SK-N-DZ (cell line): Measurements from ENCODE around the gene ESPN.
"Not testable (repeated sequence)": the region's sequence is repeated elsewhere in the genome, so short reads cannot be mapped to it uniquely, and the experiment has no call there.

ENCODE experiments used
- DNase-seq: peaks from one replicate; pipeline ENCODE4 v3.0.0-alpha.2; 2015; ENCODE audit warnings: low spot score

Gene ESPN

DNA sequence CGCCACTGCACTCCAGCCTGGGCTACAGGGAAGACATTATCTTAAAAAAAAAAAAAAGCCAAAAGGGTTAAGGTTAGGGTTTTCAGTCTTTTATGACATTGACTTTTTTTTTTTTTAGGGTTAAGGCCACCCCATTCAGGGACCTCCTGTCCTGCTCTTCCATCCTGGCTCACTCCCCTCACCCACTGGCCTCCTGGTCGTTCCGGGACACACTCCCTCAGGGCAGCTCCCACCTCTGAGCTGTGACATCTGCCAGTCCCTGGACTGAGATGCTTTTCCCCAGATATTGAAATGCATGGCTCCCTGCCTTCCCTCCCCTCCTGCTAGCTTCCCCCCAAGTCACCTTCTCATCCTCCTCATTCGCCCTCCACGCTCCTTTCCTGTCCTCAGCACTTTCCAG is 57.2 kb downstream of the ESPN start:
- DNase-seq, result no peak

DNA sequence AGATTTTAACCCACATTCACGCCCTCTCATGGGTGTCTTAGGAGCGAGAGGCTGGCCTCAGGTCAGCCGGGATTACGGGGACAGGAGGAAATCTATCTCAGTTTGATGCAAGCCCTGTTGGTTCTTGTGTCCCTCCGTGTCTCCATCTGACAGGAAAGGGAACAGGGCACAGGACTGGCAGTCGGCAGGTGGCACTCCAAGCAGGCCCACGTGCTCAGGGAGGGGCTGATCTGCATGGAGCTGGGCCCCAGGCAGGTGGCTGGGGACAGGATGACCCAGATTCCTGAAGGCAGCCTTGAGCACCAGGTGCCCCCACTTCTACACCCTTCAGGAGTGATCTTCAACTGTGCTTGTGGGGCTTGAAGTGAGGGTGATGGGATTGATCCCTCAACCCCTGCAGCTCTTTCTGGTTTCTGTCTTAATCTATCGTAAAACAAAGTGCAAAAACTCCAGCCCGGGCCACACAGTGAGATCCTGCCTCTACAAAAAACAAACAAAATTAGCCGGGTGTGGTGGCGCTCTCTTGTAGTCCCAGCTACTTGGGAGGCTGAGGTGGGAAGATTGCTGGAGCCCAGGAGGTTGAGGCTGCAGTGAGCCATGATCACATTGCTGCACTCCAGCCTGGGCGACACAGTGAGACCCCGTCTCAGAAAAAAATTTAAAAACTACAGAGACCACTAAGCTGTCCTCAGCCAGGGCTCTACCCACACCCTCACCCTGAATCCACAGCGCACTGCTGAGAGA is 58.6 kb downstream of the ESPN start:
- DNase-seq, result no peak

DNA sequence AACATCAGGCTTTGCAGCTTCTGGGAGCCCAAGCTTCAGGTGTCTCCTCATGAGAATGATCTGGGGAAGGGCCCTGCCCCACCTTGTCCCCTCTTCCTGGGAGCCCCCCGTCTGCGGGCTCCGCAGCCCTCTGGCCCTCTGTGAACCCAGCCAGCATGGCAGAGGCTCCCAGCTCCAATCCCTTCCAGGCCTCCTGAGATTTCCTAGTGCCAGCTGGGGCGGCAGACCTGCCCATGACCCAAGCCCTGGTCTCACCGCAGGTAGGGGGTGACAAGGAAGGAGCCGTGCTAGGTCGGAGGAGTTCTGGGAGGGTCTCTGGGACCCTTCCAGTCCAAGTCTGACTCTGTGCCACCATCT is 59.2 kb downstream of the ESPN start:
- no peak for DNase-seq

DNA sequence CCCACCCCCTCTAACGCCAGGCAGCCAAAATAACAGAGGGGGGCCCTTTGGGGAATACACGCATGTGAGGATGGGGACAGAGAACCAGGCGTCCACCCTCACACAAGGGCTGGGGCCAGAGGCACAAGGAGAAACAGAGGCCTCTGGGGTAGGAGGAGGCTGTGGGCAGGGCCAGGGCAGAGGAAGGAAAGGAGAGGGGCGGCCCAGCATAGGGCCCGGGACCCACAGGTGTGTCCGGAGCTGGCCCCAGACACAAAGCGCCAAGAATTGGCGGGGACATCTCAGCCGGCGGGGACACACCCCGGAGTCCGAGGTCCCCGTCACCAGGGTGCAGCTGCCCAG is 60.2 kb downstream of the ESPN start:
- no peak for DNase-seq

DNA sequence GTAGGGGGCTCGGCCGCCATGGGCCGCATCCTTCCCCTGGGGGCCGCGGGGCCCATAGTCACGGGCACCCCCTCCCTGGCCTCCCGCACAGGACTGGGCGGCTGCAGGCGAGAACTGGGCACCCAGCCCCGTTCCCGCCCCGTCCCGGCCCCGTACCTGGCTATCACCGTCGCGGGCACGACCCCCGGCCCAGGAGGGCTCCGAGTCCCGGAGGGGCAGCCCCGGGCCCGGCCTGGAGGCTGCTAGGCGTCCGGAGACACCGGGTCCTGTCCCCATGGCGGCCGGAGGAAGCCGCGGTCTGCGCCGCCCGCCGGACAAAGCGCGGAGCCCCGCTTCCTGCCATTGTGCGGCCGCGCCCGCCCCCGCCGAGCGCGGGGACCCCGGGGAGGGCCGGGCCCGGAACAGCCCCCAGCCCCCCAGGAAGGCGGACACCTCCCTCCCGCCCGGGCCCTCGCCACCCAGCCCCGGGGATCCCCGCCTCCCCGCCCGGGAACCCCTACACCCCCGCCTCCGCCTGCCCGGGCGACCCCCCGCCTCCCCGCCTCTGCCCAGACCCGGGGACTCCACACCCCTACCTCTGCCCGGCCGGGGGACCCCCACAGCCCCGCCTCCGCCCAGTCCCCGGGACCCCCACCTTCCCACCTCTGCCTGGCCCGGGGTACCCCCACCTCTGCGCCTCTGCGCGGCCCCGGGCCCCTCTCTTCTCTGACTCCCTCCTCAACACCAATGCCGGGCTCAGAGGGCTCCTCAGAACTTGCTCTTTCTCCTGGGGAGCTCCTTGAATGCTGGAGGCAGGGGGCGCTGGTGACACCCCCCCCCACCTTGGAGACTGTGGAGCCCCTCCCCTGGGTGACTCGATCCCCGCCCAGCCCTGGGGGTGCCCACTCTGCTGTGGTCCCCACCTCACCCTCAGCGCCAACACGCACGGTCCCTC is 60.9 kb downstream of the ESPN start:
- DNase-seq, result no peak

DNA sequence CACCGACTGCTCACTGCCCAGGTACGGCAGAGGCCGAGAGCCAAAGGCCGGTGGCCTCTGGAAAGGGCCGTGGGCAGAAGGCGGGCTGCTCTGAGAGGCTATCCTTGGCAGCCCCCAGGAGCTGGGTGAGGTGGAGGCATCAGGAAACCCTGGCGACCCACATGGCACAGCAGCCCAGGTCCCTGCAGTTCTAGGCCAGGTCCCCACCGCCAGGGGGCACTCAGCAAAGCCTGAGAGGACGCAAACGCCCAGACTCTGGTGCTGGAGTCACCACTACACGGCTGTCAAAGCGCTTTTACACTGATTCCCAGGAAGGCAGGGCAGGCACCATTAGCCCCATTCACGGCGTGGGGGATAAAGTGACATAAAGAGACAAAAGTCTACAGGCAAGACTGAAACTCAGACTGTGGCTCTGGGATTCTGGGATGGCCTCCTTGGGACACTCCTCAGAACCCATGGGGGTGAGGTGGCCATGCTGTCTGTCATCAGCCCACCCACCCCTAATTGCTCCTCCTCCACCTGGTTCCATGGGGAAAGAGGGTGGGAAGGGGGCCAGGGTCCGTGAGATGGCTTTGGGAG is 61.9 kb downstream of the ESPN start:
- peak; percentile 71 for DNase-seq

DNA sequence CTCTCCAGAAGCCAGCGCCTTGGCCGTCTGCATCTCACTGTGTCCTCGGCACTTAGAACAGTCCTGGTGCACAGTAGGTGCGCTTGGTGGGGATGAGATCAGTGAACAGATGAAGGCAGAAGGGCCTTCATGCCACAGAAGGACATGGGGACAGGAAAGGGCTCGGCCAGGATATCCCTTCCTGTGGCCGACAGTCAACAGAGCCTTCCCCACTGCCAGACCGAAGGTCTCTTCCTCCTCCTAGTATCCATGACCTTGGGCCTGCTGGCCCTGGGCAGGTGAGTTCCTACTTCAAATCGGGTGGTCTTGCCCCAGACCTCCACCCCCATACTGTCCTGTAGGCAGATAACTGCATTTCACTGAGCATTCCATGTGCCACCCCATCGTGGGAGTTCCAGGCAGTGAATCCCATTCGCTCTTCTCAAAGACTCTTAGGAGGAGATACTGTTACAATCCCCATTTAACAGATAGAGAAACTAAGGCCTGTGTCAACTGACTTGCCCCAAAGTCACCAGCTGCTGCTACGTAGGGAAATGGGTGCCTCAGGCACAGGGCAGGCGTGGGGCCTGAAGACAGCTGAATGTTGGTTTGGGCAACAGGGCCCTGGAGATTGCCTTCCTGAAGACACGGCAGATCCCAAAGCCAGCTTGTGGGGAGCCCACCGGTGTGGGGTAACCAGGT is 63.4 kb downstream of the ESPN start:
- DNase-seq, result no peak

DNA sequence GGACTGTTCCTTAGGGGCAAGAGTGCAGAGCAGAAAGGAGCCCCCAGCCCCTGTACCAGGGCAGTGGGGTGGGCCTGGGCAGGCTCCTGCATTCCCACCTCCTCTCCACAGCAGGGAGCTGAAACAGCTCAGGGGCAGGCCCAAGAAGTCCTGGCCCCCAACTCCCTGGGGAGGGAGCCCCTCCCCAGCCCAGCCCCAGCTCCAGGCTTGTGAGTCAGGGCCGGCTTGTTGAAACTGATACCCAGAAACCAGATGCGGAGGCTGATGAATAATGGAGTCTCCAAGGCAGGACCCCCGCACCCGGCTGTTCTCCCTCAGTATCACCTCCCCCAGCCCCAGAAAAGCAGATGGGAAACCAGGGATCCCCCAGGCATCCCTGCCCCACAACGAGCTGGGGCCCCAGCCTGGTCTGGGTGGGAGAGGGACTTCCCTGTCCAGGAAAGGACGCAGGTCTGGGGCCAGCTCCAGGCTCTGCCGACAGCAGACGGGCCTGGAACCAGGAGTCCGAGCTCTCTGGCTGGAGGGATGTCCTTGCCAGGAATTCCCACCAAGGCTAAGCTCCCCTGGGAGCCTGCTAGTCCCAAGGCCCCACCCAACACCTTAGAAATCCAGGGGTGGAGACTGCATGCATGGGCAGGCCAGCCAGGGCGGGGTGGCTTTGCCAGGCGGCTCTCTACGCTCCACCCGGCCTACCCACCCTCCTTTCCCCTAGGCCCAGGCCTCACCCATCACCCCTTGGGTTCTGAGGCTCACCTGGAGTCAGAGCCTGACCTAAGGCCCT is 64.2 kb downstream of the ESPN start:
- no peak for DNase-seq

DNA sequence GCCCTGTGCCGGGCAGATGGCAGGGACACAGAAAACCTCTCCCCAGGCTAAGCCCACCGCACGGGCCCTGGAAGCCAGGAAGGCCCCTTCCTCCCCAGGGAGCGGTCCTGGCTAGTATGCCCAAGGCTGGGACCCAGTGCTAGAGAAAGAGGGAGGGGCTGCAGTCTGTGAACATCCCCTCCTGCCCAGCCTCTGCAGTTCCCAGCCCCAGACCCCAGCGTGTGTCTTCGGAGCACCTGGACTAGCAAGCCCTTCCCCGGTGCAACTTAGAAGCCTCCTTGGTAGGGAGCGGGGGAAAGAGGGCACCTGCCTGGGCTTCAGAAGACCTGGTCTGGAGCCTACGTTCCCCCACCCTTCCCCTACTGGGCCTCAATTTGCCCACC is 64.8 kb downstream of the ESPN start:
- no peak for DNase-seq

DNA sequence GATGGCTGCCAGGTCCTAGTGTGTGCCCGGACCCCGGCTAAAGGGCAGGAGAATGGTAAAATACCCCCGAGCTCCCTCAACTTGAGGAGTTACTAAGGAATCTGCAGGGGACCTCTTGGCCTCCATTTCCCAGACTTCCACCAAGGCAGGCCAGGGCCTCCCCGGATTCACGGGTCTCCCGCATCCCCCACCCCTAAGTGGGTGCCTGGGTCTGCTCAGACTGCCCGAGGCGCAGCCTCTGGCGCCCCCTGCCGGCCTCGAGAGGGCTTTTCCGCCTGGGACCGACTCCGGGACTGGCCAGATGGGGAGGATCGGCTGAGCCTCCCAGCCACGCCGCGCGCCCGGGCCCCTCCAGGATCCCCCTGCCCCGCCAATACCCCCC is 65.2 kb downstream of the ESPN start:
- peak; percentile 62 for DNase-seq

DNA sequence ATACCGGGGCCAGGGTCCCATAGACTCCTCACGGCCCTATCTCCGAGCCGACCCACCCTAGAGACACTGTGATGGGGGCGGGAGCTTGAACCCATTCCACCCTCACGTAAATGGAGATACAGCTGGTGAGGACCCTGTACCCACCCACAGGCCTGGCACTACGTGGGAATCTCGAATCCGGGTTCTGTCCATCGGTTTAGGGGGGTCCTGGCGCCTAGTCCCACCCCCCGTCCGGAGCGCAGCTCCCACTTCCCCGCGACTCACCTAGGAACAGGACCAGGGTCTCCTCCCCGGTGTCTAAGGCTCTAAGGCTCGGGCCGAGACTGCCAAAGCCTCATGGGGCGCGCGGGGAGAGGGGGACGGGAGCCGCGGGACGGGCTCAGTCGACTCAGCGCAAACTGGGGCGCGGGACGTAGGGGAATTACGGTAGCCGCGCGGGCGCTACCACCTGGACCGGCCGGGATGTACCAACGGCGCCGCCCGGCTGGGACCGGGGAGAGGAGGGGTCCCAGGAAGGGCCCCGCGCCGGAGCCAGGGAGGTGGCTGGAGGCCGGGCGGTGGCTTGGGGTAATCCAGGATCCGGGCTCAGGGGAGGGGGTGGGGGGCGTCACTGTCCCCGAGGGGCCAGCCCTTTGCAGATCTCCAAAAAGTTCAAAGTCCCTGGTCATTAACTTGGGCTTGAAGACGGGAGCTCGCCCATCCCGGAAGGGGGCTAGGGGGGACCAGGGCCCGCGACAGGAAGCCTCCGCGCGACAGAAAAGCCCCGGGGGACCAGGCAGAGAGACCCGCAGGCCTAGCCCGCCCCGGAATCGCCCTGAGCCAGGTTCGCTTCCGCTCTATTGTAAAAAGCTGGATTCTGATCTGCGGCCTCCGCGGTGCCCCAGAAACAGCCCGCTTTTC is 65.9 kb downstream of the ESPN start:
- DNase-seq, result peak; percentile 45

DNA sequence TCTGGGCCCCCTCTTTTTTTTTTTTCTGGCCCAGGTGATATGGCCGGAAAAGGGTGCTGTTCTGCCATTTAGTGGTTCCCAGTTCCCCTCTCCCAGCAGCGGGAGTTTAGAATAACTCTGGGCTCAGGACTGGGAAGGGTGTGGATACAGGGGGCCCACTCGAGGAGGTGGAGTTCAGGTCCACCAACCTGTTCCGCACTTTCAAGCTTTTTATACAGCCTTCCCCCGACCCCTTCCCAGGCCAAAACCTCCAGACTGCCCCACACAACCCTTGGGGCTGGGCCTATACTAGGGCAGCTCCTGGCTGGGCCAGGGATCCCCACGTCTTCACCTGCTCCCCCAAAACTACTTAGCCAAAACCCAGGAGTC is 66.5 kb downstream of the ESPN start:
- no peak for DNase-seq

DNA sequence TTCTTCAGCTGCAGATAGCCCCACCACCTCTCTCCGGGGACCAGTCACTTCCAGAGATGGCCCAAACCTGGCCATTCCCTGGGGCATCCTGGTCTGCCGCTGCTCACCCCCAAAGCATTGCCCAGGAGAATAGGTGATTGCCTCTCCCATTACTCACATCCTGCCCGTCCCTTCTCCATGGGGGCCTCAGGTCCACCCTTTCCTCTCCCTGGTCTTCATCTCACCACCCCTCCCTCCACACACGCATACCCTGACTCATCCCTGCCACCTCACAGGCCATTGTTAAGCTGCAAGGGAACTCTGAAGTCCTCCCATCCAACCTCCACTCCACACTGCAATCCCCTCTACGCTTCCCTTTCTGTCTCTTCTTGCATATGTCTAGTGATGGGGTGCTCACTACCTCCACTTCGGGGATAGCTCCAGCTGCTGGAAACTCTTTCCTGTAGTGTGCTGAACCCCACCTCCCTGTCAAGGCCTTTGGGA is 66.9 kb downstream of the ESPN start, which contains the start of gene PLEKHG5:
Gene PLEKHG5, minus strand, starts transcription at position 188 of the 483 bp plus-strand sequence. CDS start 14,096 bp downstream, outside the sequence.
- no peak for DNase-seq

DNA sequence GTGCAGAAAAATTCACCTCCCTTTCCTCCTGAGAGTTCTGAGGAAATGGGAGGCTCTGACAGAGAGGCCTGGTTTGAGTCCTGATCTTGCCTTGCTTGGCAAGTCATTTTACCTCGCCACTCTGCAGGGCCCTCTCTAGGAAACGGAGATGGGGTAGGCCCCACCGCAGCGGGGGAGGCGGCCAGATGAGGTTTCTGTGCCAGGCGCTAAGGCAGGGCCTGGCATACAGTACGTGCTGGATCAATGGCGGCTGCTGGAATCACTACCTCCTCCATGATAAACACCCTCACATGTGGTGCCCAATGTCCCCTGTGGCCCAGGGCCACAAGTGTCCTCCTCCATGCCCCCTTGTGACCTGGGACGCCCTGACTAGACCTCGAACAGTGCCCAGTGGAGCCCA is 67.4 kb downstream of the ESPN start:
- no peak for DNase-seq

DNA sequence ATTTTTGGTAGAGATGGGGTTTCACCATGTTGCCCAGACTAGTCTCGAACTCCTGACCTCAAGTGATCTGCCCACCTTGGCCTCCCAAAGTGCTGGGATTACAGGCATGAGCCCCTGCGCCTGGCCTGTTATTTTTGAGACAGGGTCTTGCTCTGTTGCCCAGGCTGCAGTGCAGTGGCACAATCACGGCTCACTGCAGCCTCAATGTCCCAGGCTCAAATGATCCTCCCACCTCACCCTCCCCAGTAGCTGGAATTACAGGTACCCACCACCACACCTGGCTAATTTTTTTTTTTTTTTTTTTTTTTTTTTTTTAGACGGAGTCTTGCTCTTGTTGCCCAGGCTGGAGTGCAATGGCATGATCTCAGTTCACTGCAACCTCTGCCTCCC is 69.3 kb downstream of the ESPN start:
- DNase-seq, result not testable (repeated sequence)

DNA sequence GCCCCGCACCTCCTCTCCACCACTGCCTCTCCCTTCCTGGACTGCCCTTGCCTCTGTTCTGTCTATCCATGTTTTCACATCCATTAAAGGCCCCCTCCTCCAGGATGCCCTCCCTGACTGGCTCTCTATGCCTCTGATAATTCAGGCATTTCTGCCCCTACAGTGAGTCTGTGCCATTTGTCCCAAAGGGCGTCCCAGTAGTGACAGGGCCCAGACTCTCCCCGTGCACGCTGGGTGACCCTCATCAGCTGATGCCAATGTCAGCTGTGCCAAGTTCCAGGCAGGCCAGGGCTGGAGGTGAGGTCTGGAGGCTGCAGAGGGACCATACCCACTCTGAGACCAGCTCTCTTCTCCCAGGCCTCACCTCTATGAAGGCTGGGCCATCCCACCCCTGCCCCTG is 70.1 kb downstream of the ESPN start:
- DNase-seq, result no peak

DNA sequence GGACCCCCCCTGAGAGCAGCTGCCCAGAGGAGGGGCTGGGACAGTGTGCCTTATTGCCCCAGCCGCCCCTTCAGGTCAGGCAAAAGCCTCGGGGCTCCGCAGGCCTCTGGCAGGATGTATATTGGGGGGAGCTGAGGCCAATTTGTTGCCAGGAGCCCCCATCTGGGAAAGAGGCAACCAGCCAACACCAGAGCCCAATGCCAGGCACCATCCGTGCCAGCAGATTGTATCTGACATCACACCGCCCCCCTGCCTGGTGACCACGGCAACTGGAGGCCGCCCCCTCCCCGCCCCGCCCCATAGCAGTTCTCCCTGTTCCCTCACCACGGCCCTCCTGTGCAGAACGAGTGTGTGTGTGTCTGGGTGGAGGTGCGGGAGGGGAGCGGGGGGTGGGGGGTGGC is 70.5 kb downstream of the ESPN start:
- no peak for DNase-seq

DNA sequence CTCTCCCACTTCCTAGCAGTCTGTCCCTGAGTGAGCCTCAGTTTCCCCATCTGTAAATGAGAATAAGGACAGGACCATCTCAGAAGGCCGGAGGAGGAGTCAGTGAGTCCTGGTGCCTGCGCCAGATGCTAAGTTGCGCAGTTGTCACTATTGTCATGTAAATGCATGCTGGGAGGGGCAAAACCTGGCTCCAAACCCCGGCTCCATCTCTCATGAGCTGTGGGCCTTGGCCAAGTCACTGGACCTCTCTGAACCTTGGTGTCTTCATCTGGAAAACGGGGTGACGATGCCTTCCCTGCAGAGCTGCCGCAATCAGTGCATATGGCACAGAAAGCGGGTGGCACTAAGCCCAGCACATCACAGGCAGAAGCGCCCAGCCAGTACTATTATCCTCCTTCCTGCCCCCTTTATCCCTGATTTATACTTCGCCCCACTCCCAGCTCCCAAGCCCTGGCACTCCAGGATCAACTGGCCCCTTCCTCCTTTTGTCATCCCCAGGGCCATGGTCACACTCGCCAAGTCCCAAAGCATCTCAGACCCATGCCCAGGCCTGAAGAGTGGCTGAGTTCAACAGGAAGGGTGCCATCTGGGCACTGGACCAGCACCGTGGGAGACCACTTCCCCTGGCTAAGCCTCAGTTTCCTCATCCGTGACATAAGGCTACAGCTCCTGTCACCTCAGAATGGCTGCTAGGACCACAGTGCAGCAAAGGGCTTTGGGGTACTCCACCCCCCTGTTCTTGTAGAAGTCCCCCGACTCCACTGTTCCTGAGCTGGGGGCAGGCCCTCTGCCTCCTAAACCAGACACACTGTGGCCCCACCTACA is 71.2 kb downstream of the ESPN start:
- DNase-seq, result no peak

DNA sequence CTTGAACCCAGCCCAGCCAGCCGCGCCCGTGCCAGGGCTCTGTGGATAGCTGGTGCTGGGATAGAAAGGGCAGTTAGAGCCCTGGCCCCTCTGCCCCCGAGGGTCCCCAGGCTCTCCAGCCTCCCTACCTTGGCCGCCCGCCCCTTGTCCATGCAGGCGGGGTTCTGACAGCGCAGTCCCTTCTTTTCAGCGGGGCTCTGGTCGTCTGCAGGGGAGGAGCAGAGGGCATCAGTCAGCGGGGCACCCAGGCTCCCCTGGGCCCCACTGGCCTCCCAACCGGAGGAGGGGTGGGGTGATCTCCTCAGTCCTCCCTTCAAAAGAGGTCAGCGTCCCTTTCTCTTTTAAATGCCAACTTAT is 71.8 kb downstream of the ESPN start:
- no peak for DNase-seq

DNA sequence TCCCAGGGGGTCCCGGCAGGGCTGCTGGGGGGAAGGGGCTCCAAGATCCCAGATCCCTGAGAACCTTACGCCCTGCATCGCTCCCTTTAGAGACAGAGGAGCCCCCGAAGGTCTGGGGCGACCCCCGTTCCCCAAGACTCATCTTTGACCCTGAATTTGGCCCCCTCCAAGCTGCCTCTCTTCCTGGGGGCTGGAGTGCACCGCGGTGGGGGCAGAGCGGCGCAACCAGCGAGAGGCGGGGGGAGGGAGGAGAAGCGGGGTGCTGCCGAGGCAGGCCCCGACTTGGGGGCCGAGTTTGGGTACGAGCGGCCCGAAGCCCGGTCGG is 72.3 kb downstream of the ESPN start:
- no peak for DNase-seq
